GM12864 (cell line): Measurements from ENCODE around the gene RRP12.

Source experiments
- DNase-seq: peaks from one replicate; pipeline ENCODE4 v3.0.0-alpha.2; 2011; ENCODE audit warnings: low read depth
- H3K4me3 ChIP-seq: 2 replicates; pipeline ENCODE4 v1.5.1; 2011; ENCODE audit warnings: mild to moderate bottlenecking, low read depth, low read length, control low read depth
- CTCF ChIP-seq: IDR thresholded peaks from 2 replicates; pipeline ENCODE4 v1.5.1; 2011; ENCODE audit warnings: low read depth, mild to moderate bottlenecking, moderate library complexity, low read length, control low read depth, inconsistent platforms; ENCODE audit errors: missing control alignments

Gene RRP12

GRCh38 chr10:97435211-97435610, 34.1 kb upstream of the RRP12 start:
- no peak for DNase-seq
- no peak overlapping the region for H3K4me3 ChIP-seq
- TF ChIP-seq CTCF, result no peak

GRCh38 chr10:97434557-97434956, 33.4 kb upstream of the RRP12 start:
- no peak for TF ChIP-seq CTCF
- no peak for DNase-seq
- H3K4me3 ChIP-seq, result no peak overlapping the region

- no peak for DNase-seq
- no peak for TF ChIP-seq CTCF
- H3K4me3 ChIP-seq, result no peak overlapping the region
Observed at GRCh38 chr10:97434055-97434454, 32.9 kb upstream of the RRP12 start.

GRCh38 chr10:97428572-97428981, 27.4 kb upstream of the RRP12 start:
- peak overlapping the region; percentile 71 for H3K4me3 ChIP-seq
- no peak for TF ChIP-seq CTCF
- DNase-seq, result no peak

GRCh38 chr10:97427571-97428179, 26.5 kb upstream of the RRP12 start:
- peak overlapping the region; percentile 71 for H3K4me3 ChIP-seq
- no peak for DNase-seq
- TF ChIP-seq CTCF, result no peak

- H3K4me3 ChIP-seq, result peak overlapping the region; percentile 71
- no peak for TF ChIP-seq CTCF
- DNase-seq, result no peak
Observed at GRCh38 chr10:97426776-97427570, 25.8 kb upstream of the RRP12 start.
